K562 (cell line): Measurements from ENCODE around the gene BAD. TPM values are rescaled to one million over a fixed set of nuclear protein-coding genes. Genes with fewer than 3 reads are reported as not detected.

Experiments
- ARID4B ChIP-seq: sonication (generic); formaldehyde crosslinking; IDR thresholded peaks from 2 replicates; pipeline ENCODE4 v1.8.0; 2022; ENCODE audit warnings: mild to moderate bottlenecking, missing genetic modification reagents
- ATF7 ChIP-seq: fragments of 450-650 bp; IDR thresholded peaks from 2 replicates; pipeline ENCODE4 v1.7.1; 2014; ENCODE audit warnings: mild to moderate bottlenecking, moderate library complexity
- BRF1 ChIP-seq: IDR thresholded peaks from 3 replicates; pipeline ENCODE4 v1.6.1; 2011; ENCODE audit warnings: borderline replicate concordance, mild to moderate bottlenecking; ENCODE audit not compliant: insufficient read length; ENCODE audit errors: extremely low read depth
- CBFA2T2 ChIP-seq: fragments of 450-650 bp; conservative IDR thresholded peaks from 2 replicates; pipeline ENCODE4 v1.6.1; 2017; ENCODE audit warnings: mild to moderate bottlenecking
- CBX1 ChIP-seq: sonication (generic); IDR thresholded peaks from 2 replicates; pipeline ENCODE4 v1.6.1; 2016; ENCODE audit warnings: antibody characterized with exemption, low read depth, mild to moderate bottlenecking
- DDX20 ChIP-seq: fragments of 450-650 bp; IDR thresholded peaks from 2 replicates; pipeline ENCODE4 v1.6.1; 2016; ENCODE audit warnings: missing genetic modification characterization, low read depth, mild to moderate bottlenecking, missing compliant biosample characterization, moderate library complexity
- ERF ChIP-seq: fragments of 450-650 bp; formaldehyde crosslinking; IDR thresholded peaks from 2 replicates; pipeline ENCODE4 v1.4.0; 2020; ENCODE audit warnings: mild to moderate bottlenecking, mixed read lengths
- FOS ChIP-seq: IDR thresholded peaks from 3 replicates; pipeline ENCODE4 v1.6.1; 2011; ENCODE audit not compliant: insufficient read length; ENCODE audit errors: extremely low read depth
- MBD2 ChIP-seq: sonication (generic); IDR thresholded peaks from 2 replicates; pipeline ENCODE4 v1.6.1; 2016; ENCODE audit warnings: low read depth, borderline replicate concordance
- MCM7 ChIP-seq, 2 experiments: fragments of 450-650 bp; IDR thresholded peaks; 2 replicates each; pipeline ENCODE4 v1.6.1; 2016 to 2018
- MEF2A ChIP-seq: IDR thresholded peaks from 2 replicates; pipeline ENCODE4 v1.6.1; 2011; ENCODE audit warnings: low read depth, mild to moderate bottlenecking, low read length, moderate library complexity; ENCODE audit not compliant: control insufficient read depth
- TCF7L2 ChIP-seq: fragments of 150-350 bp; IDR thresholded peaks from 2 replicates; pipeline ENCODE4 v1.6.1; 2016; ENCODE audit warnings: low read depth, mild to moderate bottlenecking, low read length, moderate library complexity
- TFAP4 ChIP-seq: sonication (generic); formaldehyde crosslinking; IDR thresholded peaks from 2 replicates; pipeline ENCODE4 v1.8.0; 2022; ENCODE audit warnings: missing genetic modification reagents, mild to moderate bottlenecking, moderate library complexity, borderline replicate concordance
- THAP12 ChIP-seq: fragments of 250-450 bp; sonication (Bioruptor Pico); IDR thresholded peaks from 2 replicates; pipeline ENCODE4 v1.9.0; 2021; ENCODE audit warnings: mild to moderate bottlenecking, inconsistent platforms
- ZNF263 ChIP-seq: sonication (generic); formaldehyde crosslinking; IDR thresholded peaks from 2 replicates; pipeline ENCODE4 v1.8.0; 2022; ENCODE audit warnings: mild to moderate bottlenecking, missing genetic modification reagents, borderline replicate concordance
- polyA plus RNA-seq, 8 experiments: library from polyadenylated mRNA; depleted of rRNA in 4 of 8; stranded (reverse) in 5 of 8; unstranded in 3 of 8; fragments of >200 nt; fragmentation: Nextera tagmentation in 2 of 8; fragmentation: Illumina TruSeq in 1 of 8; extraction: Ambion mirVana in 2 of 8; extraction: Trizol in 1 of 8; gene quantifications; 2 replicates each; pipeline versions ENCODE4 v1.2.1 to v1.2.3, GENCODE V29; 2011 to 2014; ENCODE audit warnings: inconsistent platforms in 1 of 8, missing spikeins in 1 of 8
- total RNA-seq, 7 experiments: library from RNA; depleted of rRNA in 6 of 7; stranded (reverse); fragments of >200 nt in 6 of 7; fragmentation: Illumina TruSeq in 2 of 7; extraction: Trizol in 2 of 7; gene quantifications; 2 replicates each; pipeline versions ENCODE4 v1.2.1 to v1.2.3, GENCODE V29; 2011 to 2021; ENCODE audit warnings: low replicate concordance in 1 of 7

BAD gene
- total and polyA plus RNA-seq, 9 of the 15 experiments (the other 6 are each of a cell fraction or from before 2014, with no cell fraction given): 0.61 to 45.6 (median 11.8) TPM

GRCh38 chr11:64241491-64242374, 42.7 kb downstream of the BAD start (continued):
- TF ChIP-seq TFAP4 (CRISPR knock-in tag) (peak; percentile 27; the same call in 1 of the 2 replicates), TCF7L2 (no peak), BRF1 (no peak), MCM7 (IDR thresholded peaks at IDR 0.05) (no peak), DDX20 (tag) (no peak), MBD2 (peak; percentile 32; the same call in 1 of the 2 replicates), FOS (no peak), THAP12 (CRISPR knock-in tag) (peak; percentile 66), CBFA2T2 (no peak), ARID4B (peak; percentile 89; the same call in 1 of the 2 replicates), ERF (CRISPR knock-in tag) (peak; percentile 81; the same call in 1 of the 2 replicates), MEF2A (no peak), ZNF263 (CRISPR knock-in tag) (0 out of 2 replicates have a peak, but pooled peaks have one; percentile 8), ATF7 (no peak), CBX1 (no peak; the same call in 1 of the 2 replicates)
